GM11168 (cell line): ENCODE measurements around the gene SPATA22.
"Not testable (repeated sequence)": the region's sequence is repeated elsewhere in the genome, so short reads cannot be mapped to it uniquely, and the experiment has no call there.

Experiments
- in situ Hi-C: fragments of 300-500 bp; cut with MboI; formaldehyde crosslinking; loops from one replicate; pipeline ENCODE4 v1.12.0; 2022; ENCODE audit warnings: low sequenced_read_pairs; ENCODE audit not compliant: unreplicated experiment

Gene SPATA22

DNA sequence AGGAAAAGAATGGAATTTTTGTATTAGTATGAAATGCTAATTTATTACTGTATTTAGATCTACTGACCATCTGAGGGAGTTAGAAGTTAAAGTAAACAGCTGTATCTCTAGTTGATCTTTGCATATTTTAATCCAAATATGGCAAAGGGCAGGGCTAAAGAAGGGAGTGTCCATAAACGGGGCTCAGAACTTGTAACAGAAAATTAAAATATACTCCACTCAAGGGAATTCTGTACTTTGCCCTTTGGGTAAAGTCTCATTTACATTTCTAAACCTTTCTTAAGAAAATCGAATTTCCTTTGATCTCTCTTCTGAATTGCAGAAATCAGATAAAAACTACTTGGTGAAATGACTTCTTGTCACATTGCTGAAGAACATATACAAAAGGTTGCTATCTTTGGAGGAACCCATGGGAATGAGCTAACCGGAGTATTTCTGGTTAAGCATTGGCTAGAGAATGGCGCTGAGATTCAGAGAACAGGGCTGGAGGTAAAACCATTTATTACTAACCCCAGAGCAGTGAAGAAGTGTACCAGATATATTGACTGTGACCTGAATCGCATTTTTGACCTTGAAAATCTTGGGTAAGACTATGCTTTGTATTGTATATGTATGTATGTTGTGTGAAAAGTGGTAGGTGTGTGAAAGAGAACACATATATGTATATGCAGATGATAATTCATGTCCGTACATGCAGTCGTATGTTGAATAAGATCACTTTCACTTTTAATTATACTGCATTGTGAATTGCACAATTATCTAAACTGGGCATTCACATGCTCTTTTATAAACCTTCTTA is 4.4 kb upstream of the SPATA22 start, which contains the start of gene ASPA:
Gene ASPA, plus strand, starts transcription at position 186 of the 799 bp plus-strand sequence. Its CDS starts 163 bp downstream, at position 349.
- in situ Hi-C loops = no loop called here

DNA sequence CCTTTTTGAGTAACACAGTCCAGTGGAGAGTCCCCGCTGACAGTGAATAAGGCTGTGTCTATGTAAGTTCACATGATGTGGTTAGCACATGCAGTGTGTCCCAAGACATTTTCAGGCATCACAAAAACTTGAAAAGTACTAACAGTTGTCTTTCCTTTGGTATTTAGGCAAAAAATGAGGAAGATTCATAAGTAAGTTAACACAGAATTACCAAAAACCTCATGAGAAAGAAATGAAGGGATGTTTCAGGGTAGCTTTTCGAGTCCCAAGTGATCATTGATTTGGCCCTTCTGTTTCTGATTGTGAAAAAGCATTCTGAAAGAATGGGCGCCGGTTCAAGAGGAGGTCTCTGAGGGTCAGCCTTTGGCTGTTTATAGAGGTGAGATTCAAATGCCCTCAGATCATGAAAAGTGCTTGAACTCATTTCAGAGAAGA is 3.6 kb upstream of the SPATA22 start:
- in situ Hi-C loops = no loop called here

DNA sequence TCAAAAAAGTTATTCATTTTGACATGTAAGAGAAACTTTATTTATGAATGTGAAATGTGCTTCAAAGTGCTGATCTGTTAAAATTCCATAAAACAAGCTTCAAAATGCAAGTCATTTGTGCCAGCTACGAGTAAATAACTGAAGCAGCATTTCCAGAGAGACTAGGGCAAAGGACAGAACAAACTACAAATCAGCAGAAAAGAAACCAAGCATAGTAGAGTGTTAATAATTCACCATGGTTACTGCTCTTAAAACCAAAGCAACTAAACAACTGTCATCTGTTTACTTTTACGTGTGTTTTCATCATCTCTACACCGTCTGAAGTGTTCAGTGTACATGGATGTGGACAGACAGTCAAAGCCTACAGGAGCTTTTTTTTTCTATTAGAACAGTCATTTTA is 2.6 kb upstream of the SPATA22 start:
- in situ Hi-C loops = no loop called here

GRCh38 chr17:3472137-3472536 is 518 bp upstream of the SPATA22 start:
- in situ Hi-C loops = no loop called here

- in situ Hi-C loops = no loop called here
These were observed 2.1 kb downstream of the SPATA22 start for GRCh38 chr17:3469529-3469928.

- in situ Hi-C loops = not testable (repeated sequence)
These were observed 5.3 kb downstream of the SPATA22 start for GRCh38 chr17:3466355-3466754.

GRCh38 chr17:3448059-3448665 is 23.5 kb downstream of the SPATA22 start:
- in situ Hi-C loops = no loop called here

DNA sequence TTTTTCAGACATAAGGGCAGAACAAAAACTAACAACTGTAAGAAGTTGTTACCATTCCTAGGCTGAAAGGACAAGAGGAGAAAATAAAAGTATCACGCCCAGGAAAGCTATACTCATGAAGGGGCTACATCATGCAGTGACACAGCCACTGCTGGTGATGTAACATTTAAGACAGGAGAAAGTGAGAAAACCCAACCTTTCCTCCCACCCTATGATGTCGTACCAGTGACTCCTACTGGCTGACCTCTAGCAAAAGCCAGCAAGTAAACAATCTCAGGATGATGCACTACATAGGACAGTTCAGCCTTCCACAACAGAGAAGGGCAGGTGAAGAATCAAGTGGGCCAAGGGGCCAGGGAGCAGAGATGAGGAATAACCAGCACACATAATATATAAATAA is 24.0 kb downstream of the SPATA22 start:
- in situ Hi-C loops = no loop called here

- in situ Hi-C loops = no loop called here
These were observed 31.2 kb downstream of the SPATA22 start for GRCh38 chr17:3440451-3440850.

DNA sequence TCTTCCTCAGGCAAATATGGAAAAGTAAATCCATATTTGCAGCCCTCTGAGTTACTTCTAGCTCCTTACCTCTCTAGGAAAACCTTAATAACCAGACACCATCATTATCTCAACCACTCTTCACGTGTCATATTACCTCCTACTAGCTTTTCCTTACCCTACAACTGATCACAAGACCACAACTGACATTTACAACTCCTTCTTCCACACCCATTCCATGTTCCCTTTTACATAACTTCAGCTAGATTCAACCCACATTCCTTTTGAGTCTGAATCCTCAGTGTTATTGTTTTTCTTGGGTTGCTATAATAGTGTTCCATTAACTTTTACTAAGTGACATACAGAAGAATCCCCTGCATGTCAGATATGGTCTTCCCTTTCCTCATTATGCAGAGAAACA is 33.3 kb downstream of the SPATA22 start:
- in situ Hi-C loops = no loop called here

- in situ Hi-C loops = no loop called here
These were observed 37.9 kb downstream of the SPATA22 start, which contains the start of gene OR1E2 for GRCh38 chr17:3433741-3434140. Gene OR1E2 (minus strand): TSS chr17:3433841. CDS start chr17:3433841, 0 bp downstream.

- in situ Hi-C loops = not testable (repeated sequence)
These were observed 38.4 kb downstream of the SPATA22 start for GRCh38 chr17:3433215-3433614.

- in situ Hi-C loops = no loop called here
These were observed 53.4 kb downstream of the SPATA22 start for GRCh38 chr17:3418222-3418621.

- in situ Hi-C loops = no loop called here
These were observed 56.0 kb downstream of the SPATA22 start for GRCh38 chr17:3415610-3416009.

GRCh38 chr17:3412216-3412615 is 59.4 kb downstream of the SPATA22 start:
- in situ Hi-C loops = not testable (repeated sequence)

GRCh38 chr17:3411070-3411469 is 60.5 kb downstream of the SPATA22 start, which contains the start of gene OR3A3:
Gene OR3A3 (plus strand): TSS chr17:3411370.
- in situ Hi-C loops = no loop called here

DNA sequence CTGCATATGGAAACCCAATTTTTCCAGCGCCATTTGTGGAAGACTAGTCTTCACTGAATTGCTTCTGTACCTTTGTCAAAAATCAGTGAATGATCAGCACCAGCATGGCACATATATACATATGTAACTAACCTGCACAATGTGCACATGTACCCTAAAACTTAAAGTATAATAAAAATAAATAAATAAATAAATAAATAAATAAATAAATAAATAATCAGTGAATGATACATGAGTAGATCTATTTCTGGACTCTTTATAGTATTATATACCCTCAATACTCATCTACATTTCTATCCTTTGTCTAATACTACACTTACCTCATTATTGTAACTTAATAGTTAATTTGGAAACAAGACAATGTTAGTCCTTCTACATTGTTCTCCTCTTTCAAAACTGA is 67.8 kb downstream of the SPATA22 start:
- in situ Hi-C loops = not testable (repeated sequence)

DNA sequence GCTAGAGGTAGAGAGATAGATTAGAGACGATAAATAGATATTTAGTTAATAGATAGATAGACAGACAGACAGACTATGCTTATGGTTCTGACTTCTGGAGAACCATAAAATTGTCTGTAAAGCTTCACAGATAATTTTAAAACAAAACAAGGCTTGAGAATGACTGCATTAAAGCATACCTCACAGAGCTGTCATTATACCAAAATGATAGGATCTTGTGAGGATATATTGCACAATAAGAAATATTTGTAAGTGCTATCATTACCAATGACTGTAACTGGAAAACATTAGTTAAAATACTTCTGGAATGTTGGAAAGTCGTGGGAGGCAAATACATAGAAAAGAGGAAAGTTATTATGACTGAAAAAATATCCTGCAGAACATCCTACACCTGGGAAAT is 69.8 kb downstream of the SPATA22 start:
- in situ Hi-C loops = no loop called here

- in situ Hi-C loops = no loop called here
These were observed 71.6 kb downstream of the SPATA22 start for GRCh38 chr17:3400055-3400454.

DNA sequence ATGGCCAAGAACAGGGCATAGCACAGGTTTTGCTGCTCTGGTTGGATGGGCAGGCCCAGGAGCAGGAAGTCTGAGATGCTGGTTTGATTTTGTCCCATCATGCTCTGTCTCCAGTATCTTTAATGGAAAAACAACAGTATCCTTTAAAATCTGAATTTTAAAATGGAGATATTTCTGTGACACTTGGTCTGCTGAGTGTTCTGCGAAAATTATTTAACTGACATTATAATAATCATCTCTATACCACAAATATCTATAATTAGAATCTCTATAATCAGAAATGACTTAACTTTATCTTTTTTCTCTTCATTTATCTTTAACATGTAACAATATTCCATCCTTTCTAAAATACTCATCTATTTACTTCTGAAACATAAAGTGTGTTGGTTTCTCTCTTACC is 73.3 kb downstream of the SPATA22 start, which contains the start of gene OR1E1:
Gene OR1E1, minus strand, starts transcription at position 101 of the 400 bp plus-strand sequence. Its CDS starts 0 bp downstream, at position 101.
- in situ Hi-C loops = no loop called here

- in situ Hi-C loops = not testable (repeated sequence)
These were observed 73.8 kb downstream of the SPATA22 start for GRCh38 chr17:3397801-3398200.
